ENCODE data around the gene ZFAND3. TPM values are rescaled to one million over a fixed set of nuclear protein-coding genes. Genes with fewer than 3 reads are reported as not detected.

The ZFAND3 gene
- total RNA-seq, 1 experiment from 2014 or later, result 107 TPM

- no peak overlapping the region for H3K27ac Mint-ChIP-seq (ENCODE audit: unreplicated experiment)
- no peaks in the 10 kb centered on the region for H3K9me3 Mint-ChIP-seq (ENCODE audit: unreplicated experiment)
- intact Hi-C loops (cut with micrococcal nuclease; ENCODE audit: unreplicated experiment), result no loop called here
- H3K4me3 ChIP-seq (ENCODE audit: low read depth, low read length), result no peak overlapping the region
- H3K36me3 ChIP-seq (ENCODE audit: control insufficient read depth, insufficient read depth, low read length), result no peaks in the 10 kb centered on the region
- peaks cover 11% of the 10 kb centered on the region for H3K36me3 Mint-ChIP-seq (ENCODE audit: insufficient read depth, unreplicated experiment)
- POLR2A ChIA-PET, result interaction anchor here (0.5 kb wide), 1 partner anchor 732 kb away, joined by 6 read pairs; no protein-coding TSS in a partner anchor
- peaks cover 4% of the 10 kb centered on the region for H3K4me1 Mint-ChIP-seq (ENCODE audit: low read depth, unreplicated experiment)
- no peaks in the 10 kb centered on the region for H3K4me1 ChIP-seq
- H3K27me3 ChIP-seq (replicated peaks; ENCODE audit: control insufficient read depth, insufficient read depth, low read length), result no peaks in the 10 kb centered on the region
- no peaks in the 10 kb centered on the region for H3K9me3 ChIP-seq
- H3K27me3 Mint-ChIP-seq (ENCODE audit: insufficient read depth, unreplicated experiment), result no peaks in the 10 kb centered on the region
- no peak for TF ChIP-seq CTCF (IDR thresholded peaks at IDR 0.05; ENCODE audit: insufficient read depth in 1 of 2, low read depth in 1 of 2, low read length in 1 of 2, severe bottlenecking in 1 of 2, unreplicated experiment in 1 of 2)
- CTCF ChIA-PET, result no interaction called here
- DNase-seq, result no peak
- BruUV-seq (replicated peaks), result no TSS peak
- H3K4me3 Mint-ChIP-seq (ENCODE audit: unreplicated experiment), result no peak overlapping the region
Measured at GRCh38 chr6:38175786-38176185, 356.3 kb downstream of the ZFAND3 start.

GRCh38 chr6:38176797-38177751, 357.5 kb downstream of the ZFAND3 start:
- intact Hi-C loops (cut with micrococcal nuclease; ENCODE audit: unreplicated experiment), result no loop called here

More at GRCh38 chr6:38176797-38177751, 357.5 kb downstream of the ZFAND3 start:
- ChIA-PET POLR2A (no interaction called here), CTCF (no interaction called here)
- no peak for TF ChIP-seq CTCF (IDR thresholded peaks at IDR 0.05; ENCODE audit: insufficient read depth in 1 of 2, low read depth in 1 of 2, low read length in 1 of 2, severe bottlenecking in 1 of 2, unreplicated experiment in 1 of 2)
- H3K4me3 Mint-ChIP-seq (ENCODE audit: unreplicated experiment), result no peak overlapping the region
- no peaks in the 10 kb centered on the region for H3K9me3 Mint-ChIP-seq (ENCODE audit: unreplicated experiment)
- BruUV-seq (replicated peaks), result no TSS peak
- Histone ChIP-seq H3K4me3 (ENCODE audit: low read depth, low read length) (no peak overlapping the region), H3K9me3 (no peaks in the 10 kb centered on the region), H3K36me3 (ENCODE audit: control insufficient read depth, insufficient read depth, low read length) (no peaks in the 10 kb centered on the region), H3K4me1 (no peaks in the 10 kb centered on the region), H3K27me3 (replicated peaks; ENCODE audit: control insufficient read depth, insufficient read depth, low read length) (no peaks in the 10 kb centered on the region)
- H3K27ac Mint-ChIP-seq (ENCODE audit: unreplicated experiment), result no peak overlapping the region
- no peak for DNase-seq
- H3K4me1 Mint-ChIP-seq (ENCODE audit: low read depth, unreplicated experiment), result peaks cover 4% of the 10 kb centered on the region
- no peaks in the 10 kb centered on the region for H3K27me3 Mint-ChIP-seq (ENCODE audit: insufficient read depth, unreplicated experiment)
- peaks cover 11% of the 10 kb centered on the region for H3K36me3 Mint-ChIP-seq (ENCODE audit: insufficient read depth, unreplicated experiment)

Data from Caco-2 (cell line).